HepG2 (cell line): ENCODE results near the gene FGFR1OP2. TPM values are rescaled to one million over a fixed set of nuclear protein-coding genes. Genes with fewer than 3 reads are reported as not detected.

Experiments used
- ATAC-seq: fragments of 200-7000 bp; cut with Tn5 transposase; 3 replicates; pipeline ENCODE4 v1.9.1; 2020; ENCODE audit warnings: mild to moderate bottlenecking, moderate library complexity
- BruUV-seq: library from RNA; stranded (reverse); fragments of 400-500 nt; replicated peaks from 2 replicates; lab custom pipeline; 2021; lab: Mats Ljungman, UMichigan
- CTCF ChIA-PET: fragments of 300-600 bp; formaldehyde crosslinking; extraction: SDS; loops from one replicate; lab custom pipeline; 2021; ENCODE audit warnings: low total read pairs, inconsistent platforms, low intra/inter-chr PET ratio; lab: Yijun Ruan, JAX
- POLR2A ChIA-PET: fragments of 350-600 bp; sonication (Branson Sonifier 250); formaldehyde crosslinking; loops from one replicate; lab custom pipeline; 2020; ENCODE audit warnings: antibody characterized with exemption, inconsistent platforms; lab: Yijun Ruan, JAX
- DNase-seq: peaks from one replicate; pipeline ENCODE4 v3.0.0-alpha.2; 2015; ENCODE audit warnings: low spot score
- FAIRE-seq: peaks from 3 replicates; lab custom pipeline; 2011; peaks lifted over from hg19 to GRCh38; lab: Jason Lieb, UNC
- H2AFZ ChIP-seq: one replicate; pipeline ENCODE4 v1.6.1; 2011; ENCODE audit warnings: low read length, inconsistent platforms
- H3K27ac ChIP-seq: fragments of 300-600 bp; 3 replicates; pipeline ENCODE4 v1.8.0; 2011; ENCODE audit warnings: mixed run types, mild to moderate bottlenecking, mixed read lengths, low read length, inconsistent platforms; ENCODE audit not compliant: insufficient read depth; ENCODE audit errors: extremely low read length
- H3K27me3 ChIP-seq, 2 experiments: fragments of 200-600 bp in 1 of 2; 2 replicates in 1 of 2; 3 replicates in 1 of 2; pipeline versions ENCODE4 v1.6.0 to v1.8.0; 2011; ENCODE audit warnings: low read length in 2 of 2, mild to moderate bottlenecking in 2 of 2, moderate library complexity in 2 of 2, inconsistent platforms in 1 of 2; ENCODE audit not compliant: insufficient read depth in 2 of 2, control insufficient read depth in 1 of 2
- H3K36me3 ChIP-seq, 2 experiments: fragments of 200-600 bp in 1 of 2; replicated peaks in 1 of 2; 2 replicates in 1 of 2; 3 replicates in 1 of 2; pipeline versions ENCODE4 v1.5.1 to v1.8.0; 2011; ENCODE audit warnings: low read length in 2 of 2, inconsistent platforms in 1 of 2; ENCODE audit not compliant: insufficient read depth in 2 of 2, control insufficient read depth in 1 of 2
- H3K4me1 ChIP-seq: 2 replicates; pipeline ENCODE4 v1.5.1; 2012; ENCODE audit warnings: low read length, inconsistent platforms; ENCODE audit not compliant: insufficient read depth
- H3K4me2 ChIP-seq: 2 replicates; pipeline ENCODE4 v1.6.0; 2011; ENCODE audit warnings: low read depth, low read length, inconsistent platforms
- H3K4me3 ChIP-seq, 3 experiments: fragments of 200-600 bp in 1 of 3; sonication (generic), shearing (Covaris generic) in 1 of 3; replicated peaks in 1 of 3; 2 replicates each; pipeline ENCODE4 v1.5.1; 2011 to 2016; ENCODE audit warnings: low read length in 3 of 3, inconsistent platforms in 2 of 3, low read depth in 2 of 3, mild to moderate bottlenecking in 2 of 3, control low read depth in 1 of 3, mixed read lengths in 1 of 3; ENCODE audit not compliant: insufficient read depth in 1 of 3
- H3K79me2 ChIP-seq: one replicate; pipeline ENCODE4 v1.6.1; 2011; ENCODE audit warnings: low read length, inconsistent platforms; ENCODE audit not compliant: insufficient read depth
- H3K9ac ChIP-seq: 2 replicates; pipeline ENCODE4 v1.6.0; 2011; ENCODE audit warnings: mild to moderate bottlenecking, low read depth, low read length, inconsistent platforms; ENCODE audit not compliant: insufficient read depth
- H3K9me3 ChIP-seq: 2 replicates; pipeline ENCODE4 v1.5.1; 2012; ENCODE audit warnings: mild to moderate bottlenecking, low read length
- H4K20me1 ChIP-seq: 2 replicates; pipeline ENCODE4 v1.6.0; 2011; ENCODE audit warnings: inconsistent platforms, mild to moderate bottlenecking, low read length, moderate library complexity; ENCODE audit not compliant: insufficient read depth
- ATF5 ChIP-seq: sonication (generic); formaldehyde crosslinking; IDR thresholded peaks from 2 replicates; pipeline ENCODE4 v1.4.0; 2020; ENCODE audit warnings: mild to moderate bottlenecking, low read depth, missing genetic modification reagents
- HNRNPH1 ChIP-seq: fragments of 200-400 bp; formaldehyde crosslinking; optimal IDR thresholded peaks from 2 replicates; pipeline ENCODE3; 2017; ENCODE audit warnings: mild to moderate bottlenecking, low read depth, low read length
- REL ChIP-seq: sonication (generic); formaldehyde crosslinking; conservative IDR thresholded peaks from 2 replicates; pipeline ENCODE4 v1.8.0; 2022; ENCODE audit warnings: mild to moderate bottlenecking, missing genetic modification reagents, moderate library complexity
- TBX2 ChIP-seq: sonication (generic); formaldehyde crosslinking; IDR thresholded peaks from 2 replicates; pipeline ENCODE4 v1.5.0; 2020; ENCODE audit warnings: missing genetic modification reagents, mild to moderate bottlenecking, borderline replicate concordance
- ZBTB25 ChIP-seq: IDR thresholded peaks from 2 replicates; pipeline ENCODE4 v1.6.1; 2018; ENCODE audit warnings: missing genetic modification reagents
- ZFP36L1 ChIP-seq: sonication (generic); formaldehyde crosslinking; IDR thresholded peaks from 2 replicates; pipeline ENCODE4 v1.8.0; 2022; ENCODE audit warnings: mild to moderate bottlenecking, missing genetic modification reagents, moderate library complexity
- ZNF263 ChIP-seq: sonication (generic); formaldehyde crosslinking; IDR thresholded peaks from 2 replicates; pipeline ENCODE4 v1.4.0; 2020; ENCODE audit warnings: missing genetic modification reagents
- ZNF75D ChIP-seq: sonication (generic); formaldehyde crosslinking; IDR thresholded peaks from 2 replicates; pipeline ENCODE4 v1.8.1; 2023; ENCODE audit warnings: missing genetic modification reagents, mild to moderate bottlenecking, borderline replicate concordance
- WGBS: methylation state at CpG from one replicate; pipeline ENCODE4 v1.1.6; 2017; ENCODE audit warnings: low lambda C conversion rate; 5-methylcytosine and 5-hydroxymethylcytosine counted together
- in situ Hi-C: cut with HindIII; loops from 2 replicates; pipeline ENCODE4 v1.10.0; 2017; ENCODE audit warnings: low pct_unique_long_range_greater_than_20kb; ENCODE audit not compliant: extremely low pct_ligation_motif_present
- intact Hi-C: fragments of 100-400 bp; cut with micrococcal nuclease; formaldehyde crosslinking; loops from one replicate; pipeline ENCODE4 v1.10.0; 2022; ENCODE audit not compliant: unreplicated experiment
- polyA plus RNA-seq, 8 experiments: library from polyadenylated mRNA; depleted of rRNA in 3 of 8; stranded (reverse) in 7 of 8; unstranded in 1 of 8; fragments of >200 nt; fragmentation: Illumina TruSeq in 4 of 8; extraction: Trizol in 4 of 8; gene quantifications; 2 replicates each; pipeline versions ENCODE4 v1.2.1 to v1.2.3, GENCODE V29; 2011 to 2016; ENCODE audit warnings: low read depth in 4 of 8, missing spikeins in 1 of 8, mixed read lengths in 1 of 8; ENCODE audit not compliant: insufficient read depth in 1 of 8
- total RNA-seq, 5 experiments: library from RNA; depleted of rRNA; stranded (reverse); fragments of >200 nt; fragmentation: Illumina TruSeq; extraction: Trizol; gene quantifications; 2 replicates each; pipeline ENCODE4 v1.2.3, GENCODE V29; 2016; ENCODE audit warnings: low read depth in 1 of 5
- TF ChIP-seq, protein P1 (sequence below): sonication (generic); formaldehyde crosslinking; IDR thresholded peaks from 2 replicates; pipeline ENCODE4 v1.4.0; 2020; ENCODE audit warnings: mild to moderate bottlenecking, missing genetic modification reagents, borderline replicate concordance

Gene FGFR1OP2
- total and polyA plus RNA-seq, 2 of the 13 experiments (the other 11 are each of a cell fraction or from before 2014, with no cell fraction given): 18.3 to 38.1 TPM

DNA sequence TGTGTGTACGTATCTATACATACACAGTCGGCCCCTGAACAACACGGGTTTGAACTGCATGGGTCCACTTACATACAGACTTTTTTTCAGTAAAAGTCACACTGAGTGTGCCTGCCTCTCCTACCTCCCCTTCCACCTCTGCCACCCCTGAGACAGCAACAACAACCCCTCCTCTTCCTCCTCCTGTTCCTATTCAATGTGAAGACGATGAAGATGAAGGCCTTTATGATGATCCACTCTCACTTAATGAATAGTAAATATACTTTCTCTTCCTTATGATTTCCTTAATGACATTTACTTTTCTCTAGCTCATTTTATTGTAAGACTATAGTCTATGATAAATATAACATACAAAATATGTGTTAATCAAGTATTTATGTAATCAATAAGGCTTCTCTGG, 50.4 kb downstream of the FGFR1OP2 start:
- no peak overlapping the region for H3K4me2 ChIP-seq
- no peak overlapping the region for H3K9ac ChIP-seq
- ChIA-PET POLR2A (no interaction called here), CTCF (no interaction called here)
- no peaks in the 10 kb centered on the region for H3K79me2 ChIP-seq
- no peaks in the 10 kb centered on the region for H3K9me3 ChIP-seq
- no peak overlapping the region for H3K4me3 ChIP-seq
- BruUV-seq: no TSS peak
- 97% methylated on average over 4 of the region's 4 CpGs for WGBS
- no peak overlapping the region for H3K27ac ChIP-seq
- ATAC-seq (no peak), FAIRE-seq (no peak), DNase-seq (no peak)
- TF ChIP-seq ZNF75D: no peak
- TF ChIP-seq ATF5 (CRISPR knock-in tag): no peak
- TF ChIP-seq TBX2 (CRISPR knock-in tag): no peak
- TF ChIP-seq HNRNPH1: no peak
- no peak for TF ChIP-seq ZNF263 (CRISPR knock-in tag)
- no peak for TF ChIP-seq REL (CRISPR knock-in tag)
- TF ChIP-seq ZBTB25 (CRISPR knock-in tag): no peak
- no peak for TF ChIP-seq ZFP36L1 (CRISPR knock-in tag)
- TF ChIP-seq, protein P1, sequence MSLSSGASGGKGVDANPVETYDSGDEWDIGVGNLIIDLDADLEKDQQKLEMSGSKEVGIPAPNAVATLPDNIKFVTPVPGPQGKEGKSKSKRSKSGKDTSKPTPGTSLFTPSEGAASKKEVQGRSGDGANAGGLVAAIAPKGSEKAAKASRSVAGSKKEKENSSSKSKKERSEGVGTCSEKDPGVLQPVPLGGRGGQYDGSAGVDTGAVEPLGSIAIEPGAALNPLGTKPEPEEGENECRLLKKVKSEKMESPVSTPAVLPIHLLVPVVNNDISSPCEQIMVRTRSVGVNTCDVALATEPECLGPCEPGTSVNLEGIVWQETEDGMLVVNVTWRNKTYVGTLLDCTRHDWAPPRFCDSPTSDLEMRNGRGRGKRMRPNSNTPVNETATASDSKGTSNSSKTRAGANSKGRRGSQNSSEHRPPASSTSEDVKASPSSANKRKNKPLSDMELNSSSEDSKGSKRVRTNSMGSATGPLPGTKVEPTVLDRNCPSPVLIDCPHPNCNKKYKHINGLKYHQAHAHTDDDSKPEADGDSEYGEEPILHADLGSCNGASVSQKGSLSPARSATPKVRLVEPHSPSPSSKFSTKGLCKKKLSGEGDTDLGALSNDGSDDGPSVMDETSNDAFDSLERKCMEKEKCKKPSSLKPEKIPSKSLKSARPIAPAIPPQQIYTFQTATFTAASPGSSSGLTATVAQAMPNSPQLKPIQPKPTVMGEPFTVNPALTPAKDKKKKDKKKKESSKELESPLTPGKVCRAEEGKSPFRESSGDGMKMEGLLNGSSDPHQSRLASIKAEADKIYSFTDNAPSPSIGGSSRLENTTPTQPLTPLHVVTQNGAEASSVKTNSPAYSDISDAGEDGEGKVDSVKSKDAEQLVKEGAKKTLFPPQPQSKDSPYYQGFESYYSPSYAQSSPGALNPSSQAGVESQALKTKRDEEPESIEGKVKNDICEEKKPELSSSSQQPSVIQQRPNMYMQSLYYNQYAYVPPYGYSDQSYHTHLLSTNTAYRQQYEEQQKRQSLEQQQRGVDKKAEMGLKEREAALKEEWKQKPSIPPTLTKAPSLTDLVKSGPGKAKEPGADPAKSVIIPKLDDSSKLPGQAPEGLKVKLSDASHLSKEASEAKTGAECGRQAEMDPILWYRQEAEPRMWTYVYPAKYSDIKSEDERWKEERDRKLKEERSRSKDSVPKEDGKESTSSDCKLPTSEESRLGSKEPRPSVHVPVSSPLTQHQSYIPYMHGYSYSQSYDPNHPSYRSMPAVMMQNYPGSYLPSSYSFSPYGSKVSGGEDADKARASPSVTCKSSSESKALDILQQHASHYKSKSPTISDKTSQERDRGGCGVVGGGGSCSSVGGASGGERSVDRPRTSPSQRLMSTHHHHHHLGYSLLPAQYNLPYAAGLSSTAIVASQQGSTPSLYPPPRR (CRISPR knock-in tag): no peak
- intact Hi-C loops: no loop called here
- in situ Hi-C loops: no loop called here
- H3K4me1 ChIP-seq: peaks cover 23% of the 10 kb centered on the region
- H3K27me3 ChIP-seq: no peaks in the 10 kb centered on the region
- no peak overlapping the region for H2AFZ ChIP-seq
- no peaks in the 10 kb centered on the region for H4K20me1 ChIP-seq
- H3K36me3 ChIP-seq: peaks cover 7 to 42% of the 10 kb centered on the region in 2 experiments; a peak in 4 of 5 replicates
